Measurements from ENCODE around the gene NALCN. TPM values are rescaled to one million over a fixed set of nuclear protein-coding genes. Genes with fewer than 3 reads are reported as not detected.

Gene NALCN
- total RNA-seq, 1 donor from 2014 or later = 38.6 TPM

DNA sequence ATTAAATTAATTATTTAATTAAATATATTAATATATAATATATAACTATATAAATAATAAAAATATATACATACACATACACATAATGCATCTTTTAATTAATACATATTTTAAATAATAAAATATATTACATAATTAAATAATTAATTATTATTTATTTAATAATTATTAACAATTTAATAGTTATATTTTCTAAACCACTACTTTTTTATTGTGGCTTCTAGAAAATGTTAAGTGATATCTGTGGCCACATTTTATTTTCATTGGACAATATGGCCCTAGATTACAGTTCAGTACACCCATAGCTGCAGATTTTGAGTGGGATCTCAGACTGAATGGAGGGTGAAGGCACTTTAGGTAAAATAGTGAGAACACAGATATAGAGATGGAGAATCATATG lies 335.7 kb downstream of the NALCN start:
- no peaks in the 10 kb centered on the region for H3K4me1 Mint-ChIP-seq (ENCODE audit: low read depth)
- DNase-seq (ENCODE audit: low spot score) = no peak

DNA sequence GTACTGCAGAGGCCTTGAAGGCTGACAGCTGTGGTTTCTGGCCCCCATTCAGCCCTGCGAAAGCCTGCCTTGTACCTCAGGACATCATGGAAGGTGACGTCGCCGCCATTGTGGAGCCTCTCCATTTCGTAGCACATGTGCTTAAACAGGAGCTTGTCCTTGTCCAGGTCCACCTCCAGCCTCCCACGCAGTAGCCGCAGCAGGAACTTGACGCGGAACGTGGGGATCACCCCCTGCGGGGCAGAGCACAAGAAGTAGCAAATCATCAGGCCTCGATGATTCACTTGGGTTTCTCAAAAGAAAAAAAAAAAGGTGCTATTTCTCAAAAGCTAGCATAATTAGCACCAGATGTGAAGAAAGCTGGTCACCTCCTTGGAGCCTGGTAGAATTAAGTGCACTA lies 351.0 kb downstream of the NALCN start:
- no peak overlapping the region for H3K27ac Mint-ChIP-seq (ENCODE audit: unreplicated experiment)
- no peaks in the 10 kb centered on the region for H3K4me1 Mint-ChIP-seq (ENCODE audit: low read depth)

More for the DNA sequence above, 335.7 kb downstream of the NALCN start:
- H3K27ac Mint-ChIP-seq (ENCODE audit: unreplicated experiment) = no peak overlapping the region
- peaks cover 3% of the 10 kb centered on the region for H3K9me3 Mint-ChIP-seq (ENCODE audit: low read depth)
- H3K36me3 Mint-ChIP-seq (ENCODE audit: low read depth) = peaks cover 32% of the 10 kb centered on the region
- no peak overlapping the region for H3K4me3 Mint-ChIP-seq (ENCODE audit: unreplicated experiment)
- H3K27me3 Mint-ChIP-seq (ENCODE audit: low read depth) = no peaks in the 10 kb centered on the region
- TF ChIP-seq, protein P1, sequence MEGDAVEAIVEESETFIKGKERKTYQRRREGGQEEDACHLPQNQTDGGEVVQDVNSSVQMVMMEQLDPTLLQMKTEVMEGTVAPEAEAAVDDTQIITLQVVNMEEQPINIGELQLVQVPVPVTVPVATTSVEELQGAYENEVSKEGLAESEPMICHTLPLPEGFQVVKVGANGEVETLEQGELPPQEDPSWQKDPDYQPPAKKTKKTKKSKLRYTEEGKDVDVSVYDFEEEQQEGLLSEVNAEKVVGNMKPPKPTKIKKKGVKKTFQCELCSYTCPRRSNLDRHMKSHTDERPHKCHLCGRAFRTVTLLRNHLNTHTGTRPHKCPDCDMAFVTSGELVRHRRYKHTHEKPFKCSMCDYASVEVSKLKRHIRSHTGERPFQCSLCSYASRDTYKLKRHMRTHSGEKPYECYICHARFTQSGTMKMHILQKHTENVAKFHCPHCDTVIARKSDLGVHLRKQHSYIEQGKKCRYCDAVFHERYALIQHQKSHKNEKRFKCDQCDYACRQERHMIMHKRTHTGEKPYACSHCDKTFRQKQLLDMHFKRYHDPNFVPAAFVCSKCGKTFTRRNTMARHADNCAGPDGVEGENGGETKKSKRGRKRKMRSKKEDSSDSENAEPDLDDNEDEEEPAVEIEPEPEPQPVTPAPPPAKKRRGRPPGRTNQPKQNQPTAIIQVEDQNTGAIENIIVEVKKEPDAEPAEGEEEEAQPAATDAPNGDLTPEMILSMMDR (IDR thresholded peaks at IDR 0.05) = no peak

DNA sequence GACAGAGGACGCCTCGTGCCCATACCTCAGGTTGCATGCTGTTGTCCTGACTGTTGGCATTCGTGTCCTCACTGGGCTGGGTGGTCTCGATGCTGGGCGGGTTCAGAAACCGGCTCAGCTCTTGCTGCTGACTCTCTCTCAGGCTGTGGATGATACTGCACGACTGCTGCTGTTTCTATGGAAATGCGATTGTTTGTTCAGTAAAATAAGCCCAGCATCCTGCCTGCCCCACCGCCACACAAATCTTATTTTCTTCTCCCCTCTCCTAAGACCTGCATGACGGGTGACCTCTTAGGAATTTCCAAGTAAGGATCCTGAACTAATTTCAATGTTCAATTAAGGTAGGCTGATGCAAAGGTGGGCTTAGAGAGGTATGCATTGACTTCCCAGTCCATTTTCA lies 356.5 kb downstream of the NALCN start:
- DNase-seq (ENCODE audit: low spot score) = no peak
- H3K4me3 Mint-ChIP-seq (ENCODE audit: unreplicated experiment) = no peak overlapping the region
- no peak overlapping the region for H3K27ac Mint-ChIP-seq (ENCODE audit: unreplicated experiment)
- TF ChIP-seq, protein P1 (IDR thresholded peaks at IDR 0.05) = no peak
- no peaks in the 10 kb centered on the region for H3K9me3 Mint-ChIP-seq (ENCODE audit: low read depth)
- no peaks in the 10 kb centered on the region for H3K4me1 Mint-ChIP-seq (ENCODE audit: low read depth)
- H3K27me3 Mint-ChIP-seq (ENCODE audit: low read depth) = no peaks in the 10 kb centered on the region
- H3K36me3 Mint-ChIP-seq (ENCODE audit: low read depth) = peaks cover 45% of the 10 kb centered on the region

More for the DNA sequence above, 351.0 kb downstream of the NALCN start:
- Mint-ChIP-seq H3K27me3 (ENCODE audit: low read depth) (no peaks in the 10 kb centered on the region), H3K9me3 (ENCODE audit: low read depth) (no peaks in the 10 kb centered on the region), H3K36me3 (ENCODE audit: low read depth) (peaks cover 23% of the 10 kb centered on the region), H3K4me3 (ENCODE audit: unreplicated experiment) (no peak overlapping the region)
- no peak for DNase-seq (ENCODE audit: low spot score)
- TF ChIP-seq, protein P1 (IDR thresholded peaks at IDR 0.05) = no peak

DNA sequence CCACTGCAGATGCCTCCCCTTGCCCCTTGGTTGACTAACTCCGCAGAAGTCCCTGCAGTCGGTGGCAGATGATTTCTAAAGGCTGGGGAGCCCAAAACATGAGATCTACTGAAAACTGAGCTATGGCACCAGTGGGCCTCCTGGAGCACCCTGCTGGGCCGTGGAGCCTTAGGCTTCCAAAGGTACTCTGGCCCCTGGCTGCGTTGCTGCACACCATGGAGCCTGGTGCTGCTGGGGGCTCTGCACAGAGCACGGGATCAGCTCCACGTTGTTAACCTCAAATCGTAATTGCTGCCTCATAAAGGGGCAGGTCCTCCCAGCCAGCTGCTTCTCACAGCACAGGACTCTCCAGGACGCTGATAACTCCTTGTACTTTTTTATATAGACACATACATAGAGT lies 357.5 kb downstream of the NALCN start:
- Mint-ChIP-seq H3K27ac (ENCODE audit: unreplicated experiment) (no peak overlapping the region), H3K36me3 (ENCODE audit: low read depth) (peaks cover 45% of the 10 kb centered on the region), H3K4me1 (ENCODE audit: low read depth) (no peaks in the 10 kb centered on the region), H3K27me3 (ENCODE audit: low read depth) (no peaks in the 10 kb centered on the region), H3K4me3 (ENCODE audit: unreplicated experiment) (no peak overlapping the region), H3K9me3 (ENCODE audit: low read depth) (no peaks in the 10 kb centered on the region)
- TF ChIP-seq, protein P1 (IDR thresholded peaks at IDR 0.05) = no peak
- no peak for DNase-seq (ENCODE audit: low spot score)

DNA sequence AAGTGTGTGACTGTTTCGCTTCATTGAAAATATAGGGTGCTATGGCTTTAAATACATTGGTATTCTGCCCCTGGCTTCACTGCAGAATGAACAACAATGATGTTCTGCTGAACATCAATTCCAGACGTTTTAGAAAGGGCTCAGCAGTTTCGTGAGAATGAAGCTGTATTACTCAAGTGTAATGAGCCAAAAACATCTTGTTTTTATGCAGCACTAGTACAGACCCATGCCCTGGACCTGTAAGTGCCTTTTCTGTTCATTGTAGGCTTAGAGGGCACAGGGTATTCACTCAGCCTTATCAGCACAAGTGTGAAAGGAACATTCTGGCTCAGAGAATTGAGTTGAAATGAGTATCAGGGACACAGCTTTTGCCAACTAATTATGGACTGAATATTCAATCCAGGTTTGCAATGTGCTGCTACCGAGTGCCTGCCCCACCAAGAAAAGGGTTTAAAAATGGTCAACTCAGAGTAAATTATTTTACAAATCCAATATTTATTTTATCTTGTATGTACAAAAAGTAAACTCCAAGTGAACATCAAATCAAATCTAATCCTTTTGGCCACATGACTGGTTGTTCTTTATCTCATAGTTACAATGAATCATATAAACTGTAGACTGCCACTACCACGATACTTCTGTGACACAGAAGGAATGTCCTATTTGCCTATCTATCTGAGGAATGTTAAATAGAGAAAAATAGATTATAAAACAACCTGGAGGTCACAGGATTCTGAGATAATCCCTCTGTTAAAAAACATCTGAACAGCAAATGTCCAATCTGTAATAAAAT lies 362.8 kb downstream of the NALCN start:
- Mint-ChIP-seq H3K36me3 (ENCODE audit: low read depth) (peaks cover 42% of the 10 kb centered on the region), H3K4me3 (ENCODE audit: unreplicated experiment) (no peak overlapping the region), H3K27me3 (ENCODE audit: low read depth) (no peaks in the 10 kb centered on the region), H3K9me3 (ENCODE audit: low read depth) (no peaks in the 10 kb centered on the region), H3K27ac (ENCODE audit: unreplicated experiment) (no peak overlapping the region), H3K4me1 (ENCODE audit: low read depth) (no peaks in the 10 kb centered on the region)
- TF ChIP-seq, protein P1 (IDR thresholded peaks at IDR 0.05) = no peak
- no peak for DNase-seq (ENCODE audit: low spot score)

All from chondrocyte (in vitro differentiated cells).